MG63 (cell line): Measurements from ENCODE around the gene TRIP12. TPM values are rescaled to one million over a fixed set of nuclear protein-coding genes. Genes with fewer than 3 reads are reported as not detected.
"Not testable (repeated sequence)": the region's sequence is repeated elsewhere in the genome, so short reads cannot be mapped to it uniquely, and the experiment has no call there.

Experiments
- DNase-seq: peaks from one replicate; pipeline ENCODE4 v3.0.0-alpha.2; 2020
- H3K27me3 ChIP-seq: fragments of 250-450 bp; sonication (Bioruptor Pico); 2 replicates; pipeline ENCODE4 v1.5.1; 2020; ENCODE audit warnings: mild to moderate bottlenecking, moderate library complexity
- H3K36me3 ChIP-seq: fragments of 250-450 bp; sonication (Bioruptor Pico); 2 replicates; pipeline ENCODE4 v1.5.1; 2020; ENCODE audit warnings: mild to moderate bottlenecking, moderate library complexity
- H3K4me3 ChIP-seq: fragments of 250-450 bp; sonication (Bioruptor Pico); 2 replicates; pipeline ENCODE4 v1.5.1; 2020; ENCODE audit warnings: mild to moderate bottlenecking, moderate library complexity
- H3K9me3 ChIP-seq: fragments of 250-450 bp; sonication (Bioruptor Pico); 2 replicates; pipeline ENCODE4 v1.5.1; 2020; ENCODE audit warnings: mild to moderate bottlenecking, moderate library complexity
- total RNA-seq: library from RNA; depleted of rRNA; stranded (reverse); fragments of >200 nt; shearing (Covaris generic); gene quantifications from 2 replicates; pipeline ENCODE4 v1.2.3, GENCODE V29; 2014; ENCODE audit warnings: low replicate concordance

Gene TRIP12
- total RNA-seq, 1 experiment from 2014 or later: 80.7 TPM

DNA sequence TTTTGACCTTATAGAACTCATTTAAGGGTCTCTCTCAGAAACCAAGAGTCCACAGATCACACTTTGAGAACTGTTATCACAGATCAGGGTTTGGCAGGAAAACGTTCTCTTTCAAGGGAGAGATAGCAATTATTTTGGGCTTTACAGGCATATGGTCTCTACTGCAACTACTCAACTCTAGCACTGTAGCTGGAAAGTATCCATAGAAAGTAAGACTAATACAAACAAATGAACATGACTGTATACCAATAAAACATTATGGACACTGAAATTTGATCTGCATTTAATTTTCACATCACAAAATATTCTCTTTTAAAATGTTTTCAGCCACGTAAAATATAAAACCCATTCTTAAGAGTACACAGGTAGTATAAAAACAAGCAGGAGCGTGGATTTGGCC, 100.5 kb downstream of the TRIP12 start:
- Histone ChIP-seq H3K36me3 (peaks cover 57% of the 10 kb centered on the region), H3K4me3 (no peak overlapping the region), H3K9me3 (peaks cover 4% of the 10 kb centered on the region; the same call in 1 of the 2 replicates), H3K27me3 (no peaks in the 10 kb centered on the region)
- no peak for DNase-seq

GRCh38 chr2:229818230-229818629, 103.6 kb downstream of the TRIP12 start:
- Histone ChIP-seq H3K4me3 (no peak overlapping the region), H3K27me3 (no peaks in the 10 kb centered on the region), H3K9me3 (no peaks in the 10 kb centered on the region), H3K36me3 (peaks cover 64% of the 10 kb centered on the region)
- DNase-seq: no peak

DNA sequence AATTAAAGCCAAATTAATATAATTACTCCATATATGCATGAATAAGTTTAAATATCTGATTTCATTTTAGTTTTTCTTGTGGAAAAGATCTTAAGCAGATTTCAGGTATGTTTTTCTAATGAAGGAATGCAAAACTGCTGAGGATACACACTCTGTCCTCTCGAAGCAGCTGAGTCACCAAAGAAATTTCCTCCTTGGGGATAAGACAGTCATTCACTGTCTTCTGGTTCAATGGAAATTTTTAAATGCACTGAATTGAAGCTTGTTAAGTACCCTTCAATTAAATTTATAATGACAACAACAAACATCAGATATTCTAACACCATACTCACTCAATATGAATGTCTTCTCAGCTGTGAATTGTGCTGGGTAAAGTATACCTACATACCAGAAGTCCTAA, 106.0 kb downstream of the TRIP12 start:
- Histone ChIP-seq H3K27me3 (no peaks in the 10 kb centered on the region), H3K36me3 (peaks cover 78% of the 10 kb centered on the region), H3K4me3 (no peak overlapping the region), H3K9me3 (no peaks in the 10 kb centered on the region)
- no peak for DNase-seq

- no peak overlapping the region for H3K4me3 ChIP-seq
- H3K27me3 ChIP-seq: no peaks in the 10 kb centered on the region
- peaks cover 83% of the 10 kb centered on the region for H3K36me3 ChIP-seq
- DNase-seq: no peak
- no peaks in the 10 kb centered on the region for H3K9me3 ChIP-seq
Measured at GRCh38 chr2:229815342-229815741, 106.5 kb downstream of the TRIP12 start.

DNA sequence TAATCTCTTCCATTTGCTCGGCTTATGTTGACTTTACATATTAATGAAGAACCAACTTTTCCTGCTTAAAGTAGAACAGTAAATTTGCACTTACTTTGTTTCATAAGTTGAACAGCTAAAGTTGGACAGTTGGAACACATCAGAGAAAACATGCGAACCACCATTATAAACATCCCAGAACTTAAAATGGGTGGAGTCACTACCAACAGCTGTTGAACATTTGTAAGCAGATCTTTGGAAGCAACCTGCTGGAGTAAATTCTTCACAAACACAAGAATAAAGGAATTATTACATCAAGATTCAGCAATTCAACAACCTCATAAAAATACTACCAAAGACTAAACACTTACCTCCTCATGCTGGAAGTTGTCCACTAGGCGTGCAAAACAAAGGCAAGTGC, 111.0 kb downstream of the TRIP12 start:
- Histone ChIP-seq H3K27me3 (no peaks in the 10 kb centered on the region), H3K36me3 (peaks cover 93% of the 10 kb centered on the region), H3K4me3 (no peak overlapping the region), H3K9me3 (no peaks in the 10 kb centered on the region)
- DNase-seq: no peak

DNA sequence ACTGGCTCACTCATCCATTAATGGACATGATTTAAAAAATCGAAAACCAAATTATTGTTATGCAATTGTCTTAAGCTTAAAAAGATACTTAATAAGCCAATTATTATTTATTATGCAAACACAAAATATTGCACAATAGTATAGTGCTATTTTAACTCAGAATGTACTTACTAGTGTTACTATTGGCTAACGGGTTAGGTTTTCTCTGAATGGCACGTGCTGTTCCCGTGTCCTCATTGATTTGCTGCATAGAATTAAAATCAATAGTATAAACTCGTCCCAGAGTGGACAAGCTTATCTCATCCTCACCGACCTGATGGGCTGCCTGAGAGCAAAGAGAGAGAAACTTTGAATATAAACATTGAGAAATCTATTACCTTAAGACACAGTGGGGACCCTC, 116.2 kb downstream of the TRIP12 start:
- no peak for DNase-seq
- Histone ChIP-seq H3K4me3 (no peak overlapping the region), H3K27me3 (no peaks in the 10 kb centered on the region), H3K36me3 (peaks cover 75% of the 10 kb centered on the region), H3K9me3 (no peaks in the 10 kb centered on the region)

DNA sequence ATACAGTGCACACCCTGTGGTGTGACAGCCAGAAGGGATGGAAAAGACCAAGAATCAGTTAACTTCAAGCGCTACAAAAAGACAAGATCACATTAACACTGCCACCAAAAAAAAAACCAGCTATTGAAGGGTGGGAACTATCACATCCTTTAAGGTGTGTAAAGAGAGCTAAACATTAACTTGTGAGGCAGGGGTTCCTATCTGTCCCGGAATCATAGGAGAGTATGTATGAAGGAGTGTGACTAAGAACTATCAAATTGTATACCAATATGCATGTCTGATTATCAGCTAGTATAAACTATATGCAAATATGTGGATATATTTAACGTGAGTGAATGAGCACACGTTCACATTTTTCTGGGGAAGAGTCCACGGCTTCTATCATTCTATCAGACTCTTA, 119.0 kb downstream of the TRIP12 start:
- H3K4me3 ChIP-seq: no peak overlapping the region
- no peaks in the 10 kb centered on the region for H3K9me3 ChIP-seq
- no peaks in the 10 kb centered on the region for H3K27me3 ChIP-seq
- no peak for DNase-seq
- H3K36me3 ChIP-seq: peaks cover 73% of the 10 kb centered on the region

- H3K36me3 ChIP-seq: peaks cover 73% of the 10 kb centered on the region
- H3K9me3 ChIP-seq: no peaks in the 10 kb centered on the region
- peak; percentile 50 for DNase-seq
- H3K27me3 ChIP-seq: no peaks in the 10 kb centered on the region
- no peak overlapping the region for H3K4me3 ChIP-seq
Measured at GRCh38 chr2:229800997-229801754, 120.6 kb downstream of the TRIP12 start.

GRCh38 chr2:229798446-229799155, 123.2 kb downstream of the TRIP12 start:
- DNase-seq: no peak
- Histone ChIP-seq H3K4me3 (no peak overlapping the region), H3K36me3 (peaks cover 80% of the 10 kb centered on the region), H3K27me3 (no peaks in the 10 kb centered on the region), H3K9me3 (no peaks in the 10 kb centered on the region)

GRCh38 chr2:229795058-229795457, 126.8 kb downstream of the TRIP12 start:
- Histone ChIP-seq H3K9me3 (no peaks in the 10 kb centered on the region), H3K36me3 (peaks cover 94% of the 10 kb centered on the region), H3K27me3 (no peaks in the 10 kb centered on the region), H3K4me3 (no peak overlapping the region)
- DNase-seq: no peak

DNA sequence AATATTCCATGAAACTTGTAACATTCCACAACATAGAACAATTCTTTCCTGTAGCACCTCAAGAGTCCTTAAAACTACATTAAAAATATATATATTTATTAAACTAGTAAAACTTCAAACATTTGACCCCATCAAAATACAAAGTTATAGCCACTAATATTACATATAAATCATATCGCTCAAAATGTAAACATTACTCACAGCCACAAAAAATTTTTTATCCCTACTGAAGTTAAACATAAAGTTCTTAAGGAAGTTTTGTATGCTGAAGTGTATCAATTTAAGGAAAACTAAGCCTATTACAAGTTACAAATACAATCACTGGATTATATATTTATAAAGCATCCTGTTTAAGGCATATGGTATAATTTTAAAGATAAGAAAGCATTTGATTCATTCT, 127.2 kb downstream of the TRIP12 start:
- Histone ChIP-seq H3K36me3 (peaks cover 94% of the 10 kb centered on the region), H3K4me3 (no peak overlapping the region)
- DNase-seq: no peak

DNA sequence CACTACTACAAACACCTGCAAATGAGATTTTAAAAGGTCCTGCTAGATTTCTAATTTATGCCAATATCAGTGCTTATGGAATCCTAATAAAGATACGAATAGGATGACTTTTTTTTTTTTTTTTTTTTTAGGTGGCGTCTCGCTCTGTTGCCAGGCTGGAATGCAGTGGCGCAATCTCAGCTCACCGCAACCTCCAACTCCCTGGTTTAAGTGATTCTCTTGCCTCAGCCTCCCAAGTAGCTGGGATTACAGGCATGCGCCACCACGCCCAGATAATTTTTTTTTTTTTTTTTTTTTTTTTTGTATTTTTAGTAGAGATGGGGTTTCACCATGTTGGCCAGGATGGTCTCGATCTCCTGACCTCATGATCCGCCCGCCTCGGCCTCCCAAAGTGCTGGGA, 135.5 kb downstream of the TRIP12 start:
- H3K36me3 ChIP-seq: peaks cover 57% of the 10 kb centered on the region
- not testable (repeated sequence) for H3K4me3 ChIP-seq, DNase-seq, H3K9me3 ChIP-seq, H3K27me3 ChIP-seq

More for the DNA sequence above, 127.2 kb downstream of the TRIP12 start:
- H3K9me3 ChIP-seq: no peaks in the 10 kb centered on the region
- no peaks in the 10 kb centered on the region for H3K27me3 ChIP-seq

- Histone ChIP-seq H3K4me3 (no peak overlapping the region), H3K36me3 (peaks cover 51% of the 10 kb centered on the region), H3K27me3 (no peaks in the 10 kb centered on the region), H3K9me3 (no peaks in the 10 kb centered on the region)
- DNase-seq: no peak
Measured at GRCh38 chr2:229784791-229785190, 137.0 kb downstream of the TRIP12 start.

DNA sequence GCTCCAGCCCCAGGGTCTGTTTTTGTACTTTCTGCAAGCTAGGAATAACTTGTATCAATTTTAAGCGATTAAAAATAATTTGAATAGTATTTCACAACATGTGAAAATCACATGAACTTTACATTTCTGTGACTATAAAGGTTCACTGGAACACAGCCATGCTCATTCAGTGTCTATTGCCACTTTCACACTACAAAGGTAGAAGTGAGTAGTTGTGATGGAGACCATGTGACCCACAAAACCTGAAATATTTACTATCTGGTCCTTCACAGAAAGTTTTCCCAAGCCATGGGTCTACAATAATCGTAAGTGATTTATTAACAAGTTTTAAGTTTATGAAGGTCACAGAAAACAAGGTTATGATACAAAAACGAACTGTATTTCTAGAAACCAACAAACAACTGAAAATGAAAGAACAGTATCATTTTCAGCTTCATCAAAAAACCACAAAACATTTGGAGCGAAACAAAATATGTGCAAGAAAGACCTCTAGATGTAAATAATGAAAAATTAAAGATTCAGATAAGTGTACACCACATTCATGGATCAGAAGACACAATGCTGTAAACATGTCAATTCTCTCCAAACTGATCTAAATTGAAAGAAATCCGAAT, 138.6 kb downstream of the TRIP12 start:
- H3K9me3 ChIP-seq: no peaks in the 10 kb centered on the region
- no peaks in the 10 kb centered on the region for H3K27me3 ChIP-seq
- H3K4me3 ChIP-seq: no peak overlapping the region
- DNase-seq: no peak
- peaks cover 55% of the 10 kb centered on the region for H3K36me3 ChIP-seq

- DNase-seq: no peak
- H3K9me3 ChIP-seq: no peaks in the 10 kb centered on the region
- no peak overlapping the region for H3K4me3 ChIP-seq
- peaks cover 66% of the 10 kb centered on the region for H3K36me3 ChIP-seq
- H3K27me3 ChIP-seq: no peaks in the 10 kb centered on the region
Measured at GRCh38 chr2:229780856-229781773, 140.7 kb downstream of the TRIP12 start.

DNA sequence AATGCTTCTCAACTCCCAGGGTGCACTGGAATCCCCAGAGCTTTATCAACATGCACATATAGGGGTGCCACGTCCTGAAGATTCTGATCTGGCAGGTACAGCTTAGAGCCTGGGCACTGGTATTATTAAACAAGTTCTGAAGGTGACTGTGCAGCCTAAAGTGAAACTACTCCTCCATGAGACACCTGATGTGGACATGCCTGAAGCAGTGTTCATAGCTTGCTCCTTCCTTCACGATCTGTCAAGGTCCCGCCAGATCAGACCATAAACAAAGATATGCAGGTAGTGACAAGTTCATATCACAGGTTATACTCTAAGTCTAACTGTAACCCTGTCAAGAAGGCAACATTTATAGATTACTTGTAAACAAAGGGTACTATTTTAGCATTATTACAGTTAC, 142.2 kb downstream of the TRIP12 start:
- Histone ChIP-seq H3K27me3 (no peaks in the 10 kb centered on the region), H3K4me3 (no peak overlapping the region), H3K36me3 (peaks cover 66% of the 10 kb centered on the region), H3K9me3 (no peaks in the 10 kb centered on the region)
- DNase-seq: no peak

DNA sequence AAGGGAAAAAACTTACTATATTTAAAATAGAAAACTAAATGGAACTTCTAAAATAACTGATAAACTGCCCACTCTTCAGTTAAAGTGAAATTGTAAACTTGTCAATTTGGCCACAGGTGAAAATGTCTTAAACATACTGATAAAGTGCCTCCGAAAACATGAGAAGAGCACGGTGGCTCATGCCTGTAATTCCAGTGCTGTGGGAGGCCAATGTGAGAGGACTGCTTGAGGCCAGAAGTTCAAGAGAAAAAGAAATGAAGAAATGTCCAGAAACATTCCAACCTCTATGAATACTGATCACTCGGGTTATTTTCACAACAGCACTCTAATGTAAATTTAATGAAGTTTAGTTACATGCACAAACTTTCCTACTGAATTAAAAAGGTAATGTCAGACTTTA, 144.1 kb downstream of the TRIP12 start:
- peaks cover 77% of the 10 kb centered on the region for H3K36me3 ChIP-seq
- DNase-seq: no peak

More for the DNA sequence above, 144.1 kb downstream of the TRIP12 start:
- Histone ChIP-seq H3K4me3 (no peak overlapping the region), H3K9me3 (no peaks in the 10 kb centered on the region), H3K27me3 (no peaks in the 10 kb centered on the region)
